ENCODE results near the gene LYVE1.
"Not testable (repeated sequence)": the region's sequence is repeated elsewhere in the genome, so short reads cannot be mapped to it uniquely, and the experiment has no call there.

The LYVE1 gene

DNA sequence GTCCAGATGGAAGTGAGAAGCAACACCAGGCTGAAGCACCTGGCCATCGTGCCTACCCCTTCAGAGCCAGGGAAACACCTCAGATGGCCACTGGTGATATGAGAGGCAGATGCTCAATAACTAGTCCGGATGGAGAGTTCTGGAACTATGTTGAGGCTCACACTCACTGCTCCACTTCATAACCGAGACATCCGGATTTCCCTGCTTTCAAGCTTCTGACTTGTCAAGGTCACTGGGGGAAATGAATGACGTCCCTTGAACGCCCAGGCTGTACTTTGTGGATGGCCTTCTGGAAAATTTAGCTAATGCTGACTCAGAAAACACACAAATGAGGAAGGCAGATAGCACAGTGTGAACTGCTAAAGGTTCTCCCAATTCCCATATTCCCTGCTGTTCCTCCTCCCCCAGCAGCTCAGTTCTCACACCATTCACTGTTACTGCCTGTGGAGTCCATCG lies at the start of gene LYVE1:
Gene LYVE1 (minus strand): TSS at position 180 of the 456 bp plus-strand sequence. CDS start 133 bp downstream, at position 47.
- no peak for DNase-seq

GRCh38 chr11:10617551-10617950 lies 49.1 kb upstream of the LYVE1 start:
- DNase-seq, result no peak

GRCh38 chr11:10611979-10612862 lies 43.8 kb upstream of the LYVE1 start:
- no peak for DNase-seq

- no peak for DNase-seq
Measured at GRCh38 chr11:10609636-10610035, 41.2 kb upstream of the LYVE1 start.

GRCh38 chr11:10608584-10608983 lies 40.1 kb upstream of the LYVE1 start:
- no peak for DNase-seq

DNA sequence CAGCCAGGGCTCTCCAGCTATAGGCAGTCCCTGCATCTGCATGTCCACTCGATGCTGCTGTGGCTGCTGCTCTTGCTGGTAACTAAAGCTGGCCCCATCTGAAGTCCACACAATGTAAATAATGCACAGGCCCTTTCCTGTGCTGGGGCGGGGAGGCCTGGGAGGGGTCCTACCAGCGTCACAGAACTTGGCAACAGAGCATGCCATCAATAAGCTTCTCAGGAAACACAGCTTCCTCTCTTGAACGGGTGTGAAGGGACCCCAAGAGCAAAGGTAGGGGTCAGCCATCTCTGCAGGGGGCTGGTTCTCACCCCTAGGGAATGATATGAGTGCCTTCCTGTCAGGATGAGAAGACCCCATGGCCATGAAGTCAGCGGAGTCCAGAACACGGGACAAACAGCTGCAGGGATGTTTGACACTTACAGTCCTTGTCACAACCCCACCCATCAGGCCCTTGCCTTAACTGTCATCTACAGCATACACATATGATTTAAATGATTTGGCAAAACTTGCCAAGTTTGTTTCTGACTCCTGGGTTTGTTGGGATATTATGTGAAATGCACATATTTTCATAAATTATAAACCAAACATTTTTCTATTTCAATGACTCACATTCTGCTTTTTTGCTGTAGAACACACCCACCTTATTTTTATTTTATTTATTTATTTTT lies 39.1 kb upstream of the LYVE1 start:
- DNase-seq, result no peak

DNA sequence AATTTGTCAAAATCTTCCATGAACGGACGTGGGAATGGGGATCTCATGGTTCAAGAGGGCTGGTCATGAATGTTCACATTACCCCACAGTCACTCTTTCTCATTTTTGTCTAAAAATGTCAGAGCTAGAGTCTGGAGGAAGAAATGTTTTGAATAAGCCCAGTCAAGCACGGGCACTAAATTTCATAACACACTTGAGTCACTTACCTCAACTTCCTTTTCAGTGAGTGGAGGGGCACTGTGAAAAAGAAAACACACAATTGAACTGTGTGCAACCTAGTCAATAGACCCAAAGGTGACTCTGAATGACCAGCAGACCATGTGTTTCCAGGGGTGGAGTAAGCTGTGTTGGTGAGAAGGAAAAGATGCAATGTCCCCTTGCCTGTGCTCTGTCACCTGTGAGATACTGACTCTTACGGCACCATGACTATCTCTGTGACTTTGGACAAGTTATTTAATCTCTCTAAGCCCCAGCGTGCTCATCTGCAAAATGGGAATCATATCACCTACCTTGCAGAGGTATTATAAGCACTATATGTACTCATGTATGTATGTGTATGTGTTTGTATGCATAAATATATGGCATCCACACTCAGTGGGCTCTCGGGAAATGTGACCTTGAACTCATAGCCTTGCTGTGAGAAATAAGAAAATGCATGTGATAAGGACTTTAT lies 38.2 kb upstream of the LYVE1 start:
- DNase-seq, result no peak

- no peak for DNase-seq
Measured at GRCh38 chr11:10605941-10606381, 37.5 kb upstream of the LYVE1 start.

GRCh38 chr11:10604798-10605197 lies 36.3 kb upstream of the LYVE1 start:
- no peak for DNase-seq

GRCh38 chr11:10604340-10604748 lies 35.9 kb upstream of the LYVE1 start:
- DNase-seq, result no peak

- no peak for DNase-seq
Measured at GRCh38 chr11:10603721-10604297, 35.3 kb upstream of the LYVE1 start.

GRCh38 chr11:10602945-10603344 lies 34.5 kb upstream of the LYVE1 start:
- no peak for DNase-seq

GRCh38 chr11:10602366-10602765 lies 33.9 kb upstream of the LYVE1 start:
- no peak for DNase-seq

DNA sequence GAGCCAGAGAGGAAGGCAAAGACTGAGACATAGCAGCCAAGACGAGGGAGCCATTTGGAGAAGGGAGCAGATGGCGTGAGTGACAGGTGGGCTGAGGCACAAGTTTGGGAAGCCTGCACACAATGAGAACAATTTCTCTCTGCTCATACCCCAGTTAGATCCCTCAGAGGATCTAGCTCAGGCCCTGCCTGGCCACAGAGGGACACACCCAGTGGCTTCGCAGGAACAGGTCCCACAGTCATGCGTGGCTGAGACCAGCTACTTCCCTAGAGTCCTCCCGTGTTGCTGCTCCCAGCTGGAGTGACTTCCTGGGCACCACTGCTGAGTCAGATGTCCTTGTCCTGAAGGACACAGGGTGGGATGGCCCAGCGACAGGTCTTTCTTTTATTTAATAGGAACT lies 33.4 kb upstream of the LYVE1 start:
- no peak for DNase-seq

DNA sequence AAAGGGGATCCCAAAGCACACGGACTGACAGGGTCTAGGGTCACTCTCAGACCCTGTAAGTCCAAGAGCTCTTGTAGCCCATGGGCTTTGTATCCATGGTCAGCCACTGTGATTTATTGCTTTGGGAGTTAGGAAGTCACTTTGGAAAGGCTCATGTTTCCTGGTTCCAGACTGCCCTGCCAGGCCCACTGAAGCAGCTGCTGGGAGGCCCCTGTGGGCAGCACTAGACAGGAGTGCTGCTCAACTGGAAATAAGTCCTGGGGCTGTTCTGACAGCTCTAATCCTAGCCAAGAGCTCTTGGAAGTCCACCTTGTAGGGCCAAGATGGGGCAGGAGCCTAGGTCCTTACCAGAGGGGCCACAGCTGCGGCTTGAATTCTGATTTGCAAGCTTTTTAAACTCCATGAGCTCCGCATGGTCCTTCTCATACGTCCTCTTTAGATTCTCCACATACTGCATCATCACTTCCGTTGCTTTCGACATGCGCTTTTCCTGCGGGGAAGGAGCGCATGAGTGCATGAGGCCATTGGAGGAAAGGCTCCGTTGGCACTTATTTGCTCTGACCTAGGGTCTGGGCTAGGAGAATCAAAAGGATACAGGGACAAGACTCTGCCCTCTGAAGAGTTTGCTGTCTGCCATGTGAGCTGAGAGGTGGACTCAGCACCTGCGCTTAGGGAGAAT lies 32.2 kb upstream of the LYVE1 start:
- no peak for DNase-seq

DNA sequence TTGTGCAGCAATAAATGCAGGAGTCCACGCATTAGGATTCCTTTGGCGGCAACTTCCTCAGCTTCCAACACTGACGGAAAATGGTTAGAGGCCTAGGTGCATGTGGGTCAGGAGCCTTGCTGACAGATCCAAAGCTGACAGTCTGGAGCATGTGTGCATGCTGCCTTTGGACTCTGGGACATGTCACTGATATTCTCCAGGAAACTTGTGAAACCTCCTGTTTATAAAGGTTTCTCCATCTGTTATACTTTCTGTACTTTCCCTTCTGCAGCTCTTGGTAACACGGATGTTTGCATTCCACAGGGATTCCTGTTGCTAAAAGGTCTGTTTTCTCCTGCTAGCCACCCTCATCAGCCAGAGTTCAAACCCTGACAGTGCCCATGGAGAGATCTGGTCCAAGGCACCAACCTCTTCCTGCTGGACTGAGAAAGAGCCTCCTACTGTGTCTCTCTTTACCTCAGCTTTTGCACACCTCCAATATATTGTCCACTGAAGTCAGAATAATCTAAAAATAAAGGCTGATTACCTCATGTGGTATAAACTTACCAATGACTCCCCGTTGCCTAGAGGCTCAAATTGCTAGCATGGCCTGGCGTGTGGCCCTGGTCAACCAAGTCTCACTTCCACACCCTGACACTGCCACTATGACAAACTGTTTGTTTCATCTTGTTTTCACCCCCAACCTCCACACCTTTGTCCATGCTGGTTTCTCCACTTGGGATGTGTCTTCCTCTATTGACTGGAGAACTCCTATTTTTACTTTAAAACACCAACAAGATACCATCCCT lies 31.1 kb upstream of the LYVE1 start:
- DNase-seq, result no peak

DNA sequence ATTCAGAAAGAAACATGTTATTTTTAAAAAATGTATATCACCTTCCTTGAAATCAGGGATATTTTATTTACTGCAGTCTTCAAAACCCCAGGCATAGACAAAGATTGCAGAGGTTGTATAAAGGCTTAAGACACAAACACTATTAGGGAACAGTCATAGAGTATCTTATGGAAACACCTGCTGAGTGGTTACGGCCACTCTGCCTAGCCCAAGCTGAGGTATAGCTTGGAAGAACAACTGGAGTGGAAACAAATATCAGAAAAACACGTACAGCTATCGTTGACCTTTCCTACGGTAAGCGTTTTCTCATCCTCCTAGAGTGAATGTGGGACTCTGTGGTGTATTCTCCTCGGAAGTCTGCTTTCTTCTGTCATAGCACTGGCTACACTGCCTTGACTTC lies 30.4 kb upstream of the LYVE1 start:
- no peak for DNase-seq

DNA sequence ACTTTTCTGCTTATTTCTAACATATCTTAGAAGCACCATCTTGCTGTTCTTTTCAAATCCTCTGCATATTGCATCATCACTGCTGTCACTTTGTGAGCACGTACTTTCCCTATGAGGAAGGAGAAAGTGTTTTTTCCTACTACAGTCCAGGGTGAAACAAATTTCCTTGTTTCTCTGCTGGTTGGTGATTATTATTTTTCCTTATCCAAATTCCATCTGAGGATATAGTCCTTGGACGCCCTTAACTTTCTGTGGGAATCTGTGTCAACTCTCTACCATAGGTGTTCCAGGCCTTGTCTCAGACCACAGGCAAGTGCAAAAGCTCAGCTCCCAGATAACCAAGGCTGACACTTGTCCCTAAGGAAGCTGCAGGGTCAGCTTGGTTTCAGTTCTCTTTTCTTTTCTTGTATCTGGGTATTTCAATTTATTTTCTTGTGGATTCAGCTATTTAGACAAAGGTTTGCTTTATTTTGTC lies 29.4 kb upstream of the LYVE1 start:
- DNase-seq, result no peak

DNA sequence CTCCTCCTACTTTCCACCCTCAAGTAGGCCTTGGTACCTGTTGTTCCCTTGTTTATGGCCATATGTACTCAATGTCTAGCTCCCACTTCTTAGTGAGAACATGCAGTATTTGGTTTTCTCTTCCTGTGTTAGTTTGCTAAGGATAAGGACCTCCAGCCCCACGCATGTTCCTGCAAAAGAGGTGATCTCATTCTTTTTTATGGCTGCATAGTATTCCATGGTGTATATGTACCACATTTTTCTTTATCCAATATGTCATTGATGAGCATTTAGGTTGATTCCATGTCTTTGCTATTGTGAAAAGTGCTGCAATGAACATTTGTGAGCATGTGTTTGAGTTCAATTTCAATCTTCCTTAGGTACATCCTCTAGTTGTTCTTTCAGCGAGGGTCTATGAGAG lies 27.4 kb upstream of the LYVE1 start:
- not testable (repeated sequence) for DNase-seq

DNA sequence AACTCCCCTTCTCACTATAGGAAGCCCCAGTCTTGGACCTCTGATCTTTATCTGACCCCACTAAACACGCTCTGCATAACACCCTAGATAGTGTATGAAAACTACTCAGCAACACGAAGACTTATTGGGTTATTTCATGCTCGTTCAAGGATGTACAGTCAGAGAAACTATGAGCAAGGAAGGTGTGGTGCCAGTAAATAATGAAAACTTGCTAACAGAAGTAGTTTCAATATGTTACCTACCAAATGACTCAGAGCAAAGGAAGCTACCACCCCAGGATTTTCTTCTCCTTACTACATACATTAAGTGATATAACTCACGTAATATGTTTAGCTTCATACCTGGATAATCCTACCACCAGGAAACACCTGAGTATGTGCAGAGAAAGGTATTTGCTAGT lies 25.9 kb upstream of the LYVE1 start:
- no peak for DNase-seq

DNA sequence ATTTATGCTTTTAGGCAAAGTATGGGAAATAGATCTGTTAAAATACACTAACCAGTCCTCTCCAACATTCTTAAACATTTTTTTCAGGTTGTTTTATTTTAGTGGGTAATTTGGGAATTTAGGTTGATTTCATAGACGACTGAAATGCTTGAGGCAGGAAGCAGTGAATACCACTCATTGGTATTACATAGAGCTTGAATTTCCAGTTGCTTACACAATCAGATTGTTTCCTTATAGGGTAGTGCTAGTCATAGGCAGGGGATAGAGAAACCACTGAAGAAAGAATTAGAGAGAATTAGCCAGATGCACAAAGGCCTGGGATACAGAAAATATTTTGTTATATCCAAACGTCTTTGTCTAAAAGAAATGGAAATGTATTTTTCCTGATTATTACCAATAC lies 23.9 kb upstream of the LYVE1 start:
- no peak for DNase-seq

GRCh38 chr11:10591741-10592140 lies 23.3 kb upstream of the LYVE1 start:
- DNase-seq, result no peak

Measured in CD4-positive, alpha-beta T cell treated with Interleukin-12 subunit alpha and Interleukin-12 subunit beta, for 1 hour (primary cell).